22Rv1 (cell line): ENCODE results near the gene MGAT3.

ENCODE experiments used
- CTCF ChIP-seq: fragments of 450-650 bp; IDR thresholded peaks from 2 replicates; pipeline ENCODE4 v1.5.1; 2017; ENCODE audit warnings: mild to moderate bottlenecking
- ZFX ChIP-seq: fragments of 450-650 bp; IDR thresholded peaks from 2 replicates; pipeline ENCODE4 v1.6.1; 2017; ENCODE audit warnings: antibody characterized with exemption, borderline replicate concordance

- no peak for TF ChIP-seq CTCF
- no peak for TF ChIP-seq ZFX
Measured at GRCh38 chr22:39459681-39460080, 2.9 kb downstream of the MGAT3 start.
